Measurements from ENCODE around the gene TTBK1.

DNA sequence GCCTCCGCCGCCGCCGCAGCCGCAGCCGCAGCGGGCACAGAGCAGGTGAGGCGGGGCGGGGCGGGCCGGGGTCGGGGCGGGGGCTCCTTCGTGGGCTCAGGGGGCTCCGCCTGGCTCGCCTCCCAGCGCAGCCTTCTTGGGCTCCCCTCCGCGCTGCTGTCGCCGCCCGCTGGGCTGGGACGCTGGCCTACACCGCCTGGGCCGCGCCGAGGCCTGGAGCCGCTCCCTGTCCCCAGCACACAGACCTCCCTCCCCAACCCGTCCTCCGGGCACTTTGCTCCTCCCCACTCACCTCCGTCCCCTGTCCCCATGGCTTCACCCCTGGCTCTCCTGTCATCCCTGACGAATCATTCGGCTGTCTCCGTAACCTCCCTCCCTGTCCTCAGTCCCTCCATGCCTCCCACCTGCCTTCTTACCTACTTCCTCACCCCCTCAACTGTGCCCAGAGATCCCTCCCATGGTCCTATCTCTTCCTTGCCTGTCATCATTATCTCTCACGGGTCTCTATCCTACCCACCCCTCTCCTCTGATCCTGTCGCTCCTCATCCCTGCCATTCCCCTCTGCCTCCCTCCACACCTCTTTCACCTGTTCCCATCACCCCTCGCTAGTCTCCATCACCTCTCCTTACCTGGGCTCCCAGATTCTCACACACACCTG is 512 bp downstream of the TTBK1 start:
- TF ChIP-seq POLR2A (IDR thresholded peaks at IDR 0.05) (no peak), CTCF (IDR thresholded peaks at IDR 0.05) (no peak)
